GM21723 (cell line): ENCODE results near the gene TUFT1.
"Not testable (repeated sequence)": the region's sequence is repeated elsewhere in the genome, so short reads cannot be mapped to it uniquely, and the experiment has no call there.

Source experiments
- ATAC-seq: cut with Tn5 transposase; IDR thresholded peaks from one replicate; pipeline ENCODE4 v1.9.1; 2021; ENCODE audit warnings: mild to moderate bottlenecking, moderate library complexity; ENCODE audit not compliant: unreplicated experiment

TUFT1 gene

DNA sequence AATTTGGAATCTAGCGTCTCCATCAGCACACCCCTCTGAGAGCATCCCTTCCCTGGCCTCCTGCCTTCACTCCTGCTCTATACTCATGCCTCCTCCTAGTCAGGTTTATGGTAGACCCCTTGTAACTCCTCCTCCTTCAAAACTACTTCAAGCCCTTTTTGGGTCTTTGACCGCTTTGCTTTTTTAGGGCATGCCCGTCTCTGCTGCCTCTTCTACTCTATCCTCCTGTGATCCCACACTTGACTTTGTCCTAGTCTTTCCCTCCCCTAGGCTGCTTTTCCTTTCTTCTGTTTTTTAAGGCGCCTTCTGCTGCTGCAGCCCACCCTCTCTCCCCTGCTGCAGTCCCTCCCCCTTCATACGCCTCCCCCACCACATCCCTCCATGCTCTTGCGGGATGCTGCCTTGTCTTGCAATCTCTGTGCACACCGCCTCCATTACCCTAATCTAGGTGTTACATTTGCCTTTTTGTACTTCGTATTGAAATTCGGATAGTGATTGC, 73.2 kb downstream of the TUFT1 start:
- ATAC-seq: no peak

DNA sequence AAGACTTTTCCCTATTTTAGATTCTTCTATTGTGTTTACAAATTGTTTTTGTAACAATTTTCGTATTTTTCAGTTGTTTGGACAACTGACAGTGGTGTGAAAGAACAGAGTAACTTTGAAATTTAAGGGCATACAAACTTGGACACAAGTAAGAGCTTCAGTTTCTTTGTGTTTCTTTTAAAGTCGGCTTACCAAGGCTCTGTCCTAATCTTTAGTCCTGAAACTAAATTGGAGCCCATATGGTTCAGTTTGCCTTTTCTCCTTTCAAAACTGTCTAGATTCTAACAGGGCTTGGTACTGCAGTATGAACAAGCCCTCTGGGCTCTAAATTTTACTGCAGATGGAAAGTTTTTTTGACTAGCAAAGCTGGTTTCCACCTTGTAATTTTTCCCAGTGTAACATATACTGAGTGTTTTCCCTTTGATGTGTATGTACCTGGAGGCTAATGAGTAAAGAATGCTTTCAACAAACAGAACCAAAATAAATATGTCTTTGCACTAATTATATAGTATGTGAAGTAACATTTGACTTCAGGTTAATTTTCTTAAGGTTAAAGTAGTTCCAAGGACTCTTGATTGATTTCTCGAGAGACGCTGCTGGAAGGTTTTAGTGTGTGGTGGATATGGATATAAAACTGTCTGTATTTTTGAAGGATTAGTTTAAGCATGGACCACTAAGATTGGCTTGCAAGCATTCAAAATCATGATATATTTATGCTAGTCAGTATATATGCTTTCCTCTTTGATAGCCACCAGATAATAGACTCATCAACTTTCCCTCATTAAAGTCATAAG, 75.8 kb downstream of the TUFT1 start:
- ATAC-seq: no peak

DNA sequence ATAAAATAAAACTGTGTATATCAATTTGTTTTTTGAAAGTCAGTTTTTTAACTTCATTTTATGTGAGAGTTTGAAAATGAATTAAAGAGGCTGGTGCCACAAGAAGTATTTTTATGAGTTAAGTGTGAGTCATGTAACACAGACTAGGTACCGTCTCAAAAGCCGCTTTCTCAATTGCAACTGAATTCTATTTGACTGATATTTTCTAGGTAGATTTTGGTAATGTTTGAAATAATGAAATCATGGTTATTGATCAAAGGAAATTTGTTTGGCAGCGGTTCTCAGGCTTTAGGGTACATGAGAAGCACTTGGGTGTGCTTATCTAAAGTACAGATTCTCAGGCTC, 76.4 kb downstream of the TUFT1 start:
- no peak for ATAC-seq

DNA sequence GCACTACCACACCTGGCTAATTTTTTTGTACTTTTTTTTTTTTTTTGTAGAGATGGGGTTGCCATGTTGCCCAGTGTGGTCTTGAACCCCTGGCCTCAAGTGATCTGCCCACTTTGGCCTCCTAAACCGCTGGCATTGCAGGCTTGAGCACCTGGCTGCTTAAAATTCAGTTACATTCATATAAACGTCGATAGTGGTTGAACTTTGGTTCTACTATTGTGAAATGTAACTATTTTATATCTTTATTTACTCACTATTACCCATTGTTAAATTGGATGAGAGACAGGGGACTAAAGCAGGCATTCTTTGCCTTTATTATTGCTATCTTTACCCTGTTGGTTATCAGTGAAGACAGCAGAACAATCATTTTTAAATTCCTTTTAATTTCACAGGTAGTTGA, 77.9 kb downstream of the TUFT1 start:
- no peak for ATAC-seq

DNA sequence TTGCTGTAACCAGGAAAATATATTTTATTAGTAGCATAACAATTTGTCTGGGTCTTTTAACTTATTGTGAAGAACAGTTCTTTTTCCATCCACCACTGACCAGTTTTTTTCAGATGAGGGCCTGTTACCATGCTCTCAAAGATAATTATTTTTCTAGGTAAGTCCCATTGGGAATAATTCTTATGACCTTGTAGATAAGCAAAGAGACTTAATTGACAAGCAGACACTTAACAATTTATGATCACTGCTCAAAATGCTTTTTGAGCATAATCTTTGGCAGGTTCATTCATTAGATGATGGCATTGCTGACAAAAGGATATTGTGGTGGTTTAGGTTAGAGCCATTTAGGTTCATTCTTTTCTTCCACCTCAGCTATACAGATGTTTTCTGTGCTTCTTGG, 78.4 kb downstream of the TUFT1 start:
- ATAC-seq: no peak

DNA sequence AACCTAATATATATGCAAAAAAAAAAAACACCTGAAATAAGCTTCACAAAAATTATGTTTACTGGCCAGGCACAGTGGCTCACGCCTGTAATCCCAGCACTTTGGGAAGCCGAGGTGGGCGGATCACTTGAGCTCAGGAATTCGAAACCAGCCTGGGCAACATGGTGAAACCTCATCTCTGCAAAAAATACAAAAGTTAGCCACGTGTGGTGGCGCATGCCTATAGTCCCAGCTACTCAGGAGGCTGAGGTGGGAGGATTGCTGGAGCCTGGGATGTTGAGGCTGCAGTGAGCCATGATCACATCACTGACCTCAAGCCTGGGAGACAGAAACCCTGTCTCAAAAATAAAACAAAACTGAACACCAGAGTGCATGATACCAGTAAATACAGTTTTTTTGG, 78.9 kb downstream of the TUFT1 start:
- not testable (repeated sequence) for ATAC-seq

DNA sequence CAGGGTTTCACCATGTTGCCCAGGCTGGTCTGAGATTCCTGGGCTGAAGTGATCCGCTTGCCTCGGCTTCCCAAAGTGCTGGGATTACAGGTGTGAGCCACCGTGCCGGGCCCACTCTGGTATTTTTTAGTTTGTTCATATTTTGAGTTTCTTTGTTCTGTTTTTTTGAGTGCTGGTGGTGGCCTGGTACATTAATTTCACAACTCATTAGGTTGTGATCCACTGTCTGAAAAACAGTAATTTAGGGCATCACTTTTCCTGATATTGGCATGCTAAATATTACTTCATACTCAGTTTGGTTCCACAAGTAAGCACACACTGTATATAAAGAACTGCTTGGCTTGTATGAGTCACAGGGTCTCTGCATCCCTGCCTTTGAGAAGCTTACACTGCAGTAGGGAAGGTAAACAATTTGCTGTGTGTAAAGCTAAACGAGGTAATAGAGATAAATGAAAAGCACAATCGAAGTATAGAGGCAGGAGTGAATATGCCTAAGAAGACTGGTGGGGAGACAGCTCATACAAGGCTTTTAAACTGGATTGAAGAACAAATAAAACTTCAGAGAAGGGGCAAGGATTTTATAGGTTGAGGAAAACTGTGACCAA, 79.5 kb downstream of the TUFT1 start:
- no peak for ATAC-seq

DNA sequence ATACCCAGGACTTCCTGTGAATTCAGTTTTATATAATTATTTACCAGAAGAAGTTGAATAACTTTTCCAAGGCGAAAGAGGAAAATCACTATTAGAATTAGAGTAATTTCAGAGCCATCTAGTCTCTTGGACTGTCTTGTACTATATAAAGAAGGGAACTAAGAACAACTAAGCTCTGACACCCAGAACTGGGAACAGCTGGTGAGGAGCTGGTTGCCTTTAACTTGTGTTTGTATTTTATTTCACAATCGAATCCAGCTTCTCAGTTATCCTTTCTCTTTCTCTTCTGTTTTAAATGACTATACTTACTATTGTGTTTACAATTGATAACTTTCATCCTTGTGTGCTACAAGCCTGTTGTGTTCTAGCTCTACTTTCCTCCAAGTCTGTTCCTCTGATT, 80.2 kb downstream of the TUFT1 start:
- ATAC-seq: no peak

DNA sequence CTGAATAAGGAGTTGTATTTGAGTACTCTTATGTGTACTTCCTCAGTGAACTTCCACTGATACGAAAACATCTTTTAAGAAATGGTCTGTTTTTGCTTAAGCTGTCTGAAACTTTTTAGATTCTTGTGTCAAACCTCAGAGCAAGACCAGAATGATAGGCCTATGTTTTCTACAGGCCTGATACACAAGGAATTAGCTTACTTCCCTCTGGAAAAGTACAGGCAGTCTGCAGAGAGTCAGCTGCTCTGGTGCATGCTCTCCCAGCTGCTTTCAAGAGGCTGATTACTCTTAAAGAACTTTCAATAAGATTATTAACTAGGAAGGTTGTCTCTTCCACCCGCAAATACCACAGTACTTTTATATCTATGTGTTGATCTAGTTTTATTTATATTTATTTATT, 81.2 kb downstream of the TUFT1 start:
- no peak for ATAC-seq

DNA sequence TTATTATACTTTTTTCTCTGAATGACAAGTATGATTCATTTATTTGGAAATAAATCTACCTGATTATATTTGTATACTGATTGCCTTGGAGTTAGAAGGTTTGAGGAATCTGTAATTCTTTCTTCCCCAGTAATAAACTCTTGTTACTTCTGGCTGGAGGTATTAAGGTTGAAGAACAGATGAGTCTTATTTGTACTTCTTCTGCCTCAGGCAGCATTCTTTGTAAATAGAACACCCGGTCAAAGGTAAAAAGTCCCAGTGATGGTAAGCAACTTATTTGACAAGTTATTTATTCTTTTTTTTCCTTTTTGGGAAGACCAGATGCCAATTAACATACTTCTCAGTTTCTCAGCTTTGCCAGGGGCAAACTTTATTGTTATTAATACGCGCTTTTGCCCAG, 84.7 kb downstream of the TUFT1 start:
- no peak for ATAC-seq

DNA sequence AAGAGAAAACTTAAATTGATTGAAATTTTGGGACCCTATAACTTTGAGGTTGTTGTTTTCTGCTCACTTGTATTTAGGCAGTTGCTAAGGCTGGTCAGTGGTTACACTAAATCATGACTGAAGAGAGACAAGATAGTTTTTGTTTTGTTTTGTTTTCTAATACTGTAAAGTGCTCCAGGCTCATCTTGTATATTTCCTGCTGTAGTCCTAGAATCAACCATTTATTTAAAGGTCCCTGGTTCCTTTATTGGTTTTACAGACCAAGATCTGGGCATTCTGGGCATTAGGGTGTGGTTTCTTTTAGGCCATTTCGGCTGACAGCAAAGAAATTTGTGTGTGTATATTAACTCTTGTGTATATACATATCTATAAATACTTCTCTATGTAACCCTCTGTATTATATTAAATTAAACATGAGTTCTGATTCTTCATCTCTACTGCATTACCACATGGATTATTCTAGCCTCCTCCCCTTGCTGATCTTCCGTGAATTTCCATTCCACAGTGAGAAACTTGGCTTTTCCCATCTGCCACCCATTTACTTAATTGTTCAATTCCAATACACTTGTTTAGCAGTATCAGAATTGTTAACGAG, 86.7 kb downstream of the TUFT1 start:
- no peak for ATAC-seq

DNA sequence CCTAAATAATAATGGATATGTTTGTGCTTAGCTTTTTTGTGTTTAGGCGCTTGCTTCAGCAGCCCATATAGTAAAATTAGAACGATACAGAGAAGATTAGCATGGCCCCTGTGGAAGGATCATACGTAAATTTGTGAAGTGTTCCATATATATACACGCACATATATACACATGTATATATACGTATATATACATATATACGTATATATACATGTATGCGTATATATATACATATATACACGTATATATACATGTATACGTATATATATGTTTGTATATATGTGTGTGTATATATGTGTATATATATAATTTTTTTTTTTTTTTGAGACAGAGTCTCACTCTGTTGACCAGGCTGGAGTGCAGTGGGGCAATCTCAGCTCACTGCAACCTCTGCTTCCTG, 89.2 kb downstream of the TUFT1 start:
- no peak for ATAC-seq
